GM19397 (cell line): ENCODE data around the gene BTBD8.

ENCODE experiments used
- ATAC-seq: cut with Tn5 transposase; IDR thresholded peaks from one replicate; pipeline ENCODE4 v1.9.1; 2021; ENCODE audit warnings: mild to moderate bottlenecking, moderate library complexity; ENCODE audit not compliant: unreplicated experiment

BTBD8 gene

DNA sequence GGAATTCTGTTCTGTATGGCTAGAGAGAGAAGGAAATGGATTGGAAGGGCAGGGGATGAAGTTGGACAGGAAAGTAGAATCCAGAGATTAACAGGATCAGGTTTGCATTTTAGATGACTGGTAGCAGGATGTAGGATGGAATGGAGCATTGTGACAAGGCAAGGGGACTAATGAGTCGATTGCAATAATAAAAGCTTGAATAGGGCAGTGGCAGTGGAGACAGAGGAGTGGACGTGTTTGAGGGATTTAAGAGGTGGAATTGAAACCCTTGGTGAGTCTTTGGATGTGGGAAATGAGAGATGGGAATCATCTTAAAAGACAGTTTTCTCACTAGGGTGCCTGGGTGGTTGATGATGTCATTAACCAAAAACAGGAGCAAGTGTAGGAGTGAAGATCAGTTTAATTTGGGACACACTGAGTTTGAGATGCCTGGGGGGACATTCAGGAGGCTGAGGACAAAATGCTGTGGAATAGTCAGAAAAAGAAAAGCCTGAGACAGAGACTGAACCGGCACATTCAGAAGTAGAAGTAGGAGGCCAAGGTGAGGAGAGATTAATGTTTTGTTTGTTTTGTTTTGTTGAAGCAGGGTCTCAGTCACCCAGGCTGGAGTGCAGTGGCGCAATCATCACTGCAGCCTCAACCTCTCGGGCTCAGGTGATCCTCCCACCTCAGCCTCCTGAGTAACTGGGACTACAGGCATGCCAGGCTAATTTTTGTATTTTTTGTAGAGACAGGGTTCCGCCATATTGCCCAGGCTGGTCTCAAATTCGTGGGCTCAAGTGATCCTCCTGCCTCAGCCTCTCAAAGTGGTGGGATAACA is 108.5 kb downstream of the BTBD8 start:
- no peak for ATAC-seq

DNA sequence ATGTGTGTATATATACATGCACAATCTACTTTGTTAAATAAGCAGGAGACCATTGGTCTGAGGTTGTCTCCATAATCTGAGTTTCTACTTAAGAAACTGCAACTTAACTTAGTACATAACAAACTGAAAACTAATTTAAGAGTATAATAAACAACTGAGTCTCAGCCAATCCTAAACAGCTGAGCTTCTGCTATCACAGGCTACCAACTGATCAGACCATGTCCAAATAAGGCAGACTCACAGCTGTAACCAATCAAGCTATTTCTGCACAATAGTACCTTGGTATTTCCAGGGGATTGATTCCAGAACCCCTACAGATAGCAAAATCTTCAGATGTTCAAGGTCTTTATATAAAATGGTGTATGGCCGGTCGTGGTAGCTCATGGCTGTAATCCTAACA is 111.6 kb downstream of the BTBD8 start:
- ATAC-seq: no peak

DNA sequence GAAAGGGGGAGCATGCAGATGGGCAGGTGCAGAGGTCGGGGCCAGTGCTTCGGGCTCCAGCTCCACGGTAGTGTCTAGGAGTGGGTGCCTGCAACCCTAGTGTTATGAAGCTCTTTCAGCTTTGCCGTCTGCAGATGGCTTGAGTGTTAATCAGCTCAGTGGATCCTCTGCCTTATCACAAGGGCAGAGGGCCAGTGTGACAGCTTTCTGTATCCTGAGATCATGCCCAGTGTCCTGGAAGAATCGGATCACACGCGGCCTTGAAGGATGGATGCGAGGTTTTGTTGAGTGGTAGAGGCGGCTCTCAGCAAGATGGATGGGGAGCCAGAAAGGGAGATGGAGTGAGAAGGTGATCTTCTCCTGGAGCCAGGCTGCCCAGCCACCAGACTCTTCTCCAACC is 112.1 kb downstream of the BTBD8 start:
- ATAC-seq: no peak

DNA sequence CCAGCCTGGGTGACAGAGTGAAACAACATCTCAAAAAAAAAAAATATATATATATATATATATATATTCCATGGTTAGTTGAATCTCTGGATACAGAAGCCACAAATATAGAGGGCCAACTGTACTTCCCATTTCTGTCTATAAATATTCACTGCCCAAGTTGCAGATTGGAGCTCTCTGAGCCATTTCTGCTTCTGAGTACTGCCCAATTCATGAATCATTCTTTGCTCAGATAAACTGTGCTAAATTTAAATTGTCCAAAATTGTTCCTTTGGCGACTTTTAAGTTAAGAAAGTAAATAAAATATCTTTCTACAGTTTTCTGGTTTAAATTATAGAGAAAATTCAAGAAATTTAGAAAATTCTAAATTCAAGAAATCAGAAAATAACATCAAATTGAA is 114.4 kb downstream of the BTBD8 start:
- no peak for ATAC-seq

DNA sequence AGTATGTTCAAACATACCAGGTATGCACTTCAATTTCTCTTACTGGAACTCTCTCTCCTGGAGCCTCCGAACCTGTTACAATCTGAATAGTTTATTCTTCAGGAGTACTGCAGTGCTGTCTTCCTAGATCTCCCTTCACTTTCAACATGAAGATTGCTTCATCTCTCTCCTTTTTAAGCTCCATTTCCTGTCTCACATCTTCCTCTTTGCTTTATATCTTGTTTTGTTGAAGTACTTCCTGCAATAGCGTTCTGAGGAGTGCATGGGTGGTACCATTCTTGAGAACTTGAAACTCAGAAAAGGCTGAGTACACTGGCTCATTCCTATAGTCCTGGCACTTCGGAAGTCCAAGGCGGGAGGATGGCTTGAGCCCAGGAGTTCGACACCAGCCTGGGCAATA is 121.8 kb downstream of the BTBD8 start:
- ATAC-seq: no peak

DNA sequence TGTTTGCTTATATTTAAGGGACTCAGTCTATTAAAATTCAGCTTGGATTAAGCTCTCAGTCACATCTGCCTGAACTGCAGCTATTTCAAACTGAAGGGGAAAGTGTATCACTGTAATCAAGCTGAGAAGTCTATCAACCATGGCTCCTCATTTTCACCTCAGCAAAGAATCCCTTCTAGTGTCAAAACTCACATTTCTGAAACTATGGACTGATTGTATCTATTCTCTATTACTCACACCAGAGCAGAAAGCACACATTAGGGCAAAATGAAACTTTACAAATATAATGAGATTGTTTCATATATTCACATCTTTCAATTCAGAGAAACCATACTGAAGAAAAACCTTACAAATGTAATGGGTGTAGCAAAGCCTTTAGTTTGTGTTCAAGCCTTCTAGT is 123.0 kb downstream of the BTBD8 start:
- no peak for ATAC-seq

DNA sequence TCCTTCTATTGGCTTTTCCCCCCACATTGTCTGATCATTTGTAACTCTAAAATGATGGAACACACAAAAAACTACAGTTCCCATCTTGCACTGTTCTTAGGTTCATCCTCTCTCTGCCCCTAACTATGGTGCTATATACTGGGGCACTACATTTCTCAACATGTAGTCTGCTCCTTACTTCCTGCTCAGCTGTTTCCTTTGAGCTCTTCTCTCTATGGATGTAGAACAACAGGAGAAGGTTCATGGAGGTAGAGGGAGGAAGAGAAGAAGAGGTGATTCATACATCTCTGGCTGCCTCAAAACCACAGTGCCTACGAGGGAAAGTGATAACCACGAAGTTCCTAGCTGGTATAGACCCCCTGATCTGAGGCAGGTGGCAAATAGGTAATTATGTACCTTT is 130.6 kb downstream of the BTBD8 start:
- ATAC-seq: no peak

DNA sequence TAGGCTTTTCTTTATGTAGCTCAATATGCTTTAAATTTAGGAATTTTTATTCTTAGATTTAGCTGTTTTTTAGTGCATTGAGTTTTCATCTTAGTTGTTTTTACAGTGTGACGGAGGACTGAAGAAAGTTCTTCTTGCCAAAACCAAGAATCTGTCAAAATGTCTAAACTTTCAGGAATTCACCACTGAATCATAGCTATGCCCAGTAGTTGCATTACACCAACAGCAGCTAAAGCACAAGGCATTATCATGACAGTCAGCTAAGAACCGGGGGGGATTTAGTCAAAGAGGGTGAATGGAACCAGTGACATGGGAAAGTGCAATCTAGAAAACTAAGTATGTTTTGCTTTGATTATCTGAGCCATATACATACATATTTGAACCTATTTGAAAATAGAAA is 131.0 kb downstream of the BTBD8 start:
- ATAC-seq: no peak

DNA sequence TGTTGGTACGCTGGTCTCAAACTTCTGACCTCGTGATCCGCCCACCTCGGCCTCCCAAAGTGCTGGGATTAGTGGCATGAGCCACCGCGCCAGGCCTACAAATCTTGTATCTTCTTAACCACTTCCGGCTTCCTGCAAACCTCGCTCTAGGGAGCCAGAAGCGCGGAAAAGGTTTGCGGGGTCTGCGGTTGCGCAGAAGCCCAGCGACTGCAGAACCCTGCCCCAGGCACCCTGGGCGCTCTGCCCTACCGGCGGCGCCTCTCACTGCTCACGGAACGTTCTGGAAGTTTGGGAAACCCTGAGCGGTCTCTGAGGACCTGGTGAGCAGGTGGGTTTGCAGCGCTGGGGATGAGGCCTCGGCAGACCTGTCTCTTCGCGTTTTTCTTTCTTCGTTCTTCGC is 137.6 kb downstream of the BTBD8 start, which contains the start of gene C1orf146:
Gene C1orf146, plus strand, starts transcription at position 195 of the 400 bp plus-strand sequence. CDS start 13,506 bp downstream, outside the sequence.
- no peak for ATAC-seq

DNA sequence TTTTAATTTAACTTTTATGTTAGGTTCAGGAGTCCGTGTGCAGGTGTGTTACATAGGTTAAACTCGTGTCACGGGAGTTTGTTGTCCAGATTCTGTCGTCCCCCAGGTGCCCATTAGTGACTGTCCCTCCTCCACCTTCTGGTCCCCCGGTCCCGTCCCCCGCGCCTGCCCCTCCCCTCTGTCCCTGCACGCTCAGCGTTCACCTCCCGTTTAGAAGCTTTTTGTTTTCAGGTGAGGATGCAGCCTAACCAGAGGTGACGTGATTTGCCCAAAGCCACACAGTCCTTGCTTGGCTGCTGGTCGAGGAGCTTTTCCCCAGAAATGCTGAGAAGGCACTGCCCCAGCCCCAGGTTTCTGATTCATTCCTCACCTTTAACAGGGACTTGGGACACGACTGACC is 138.4 kb downstream of the BTBD8 start:
- no peak for ATAC-seq

DNA sequence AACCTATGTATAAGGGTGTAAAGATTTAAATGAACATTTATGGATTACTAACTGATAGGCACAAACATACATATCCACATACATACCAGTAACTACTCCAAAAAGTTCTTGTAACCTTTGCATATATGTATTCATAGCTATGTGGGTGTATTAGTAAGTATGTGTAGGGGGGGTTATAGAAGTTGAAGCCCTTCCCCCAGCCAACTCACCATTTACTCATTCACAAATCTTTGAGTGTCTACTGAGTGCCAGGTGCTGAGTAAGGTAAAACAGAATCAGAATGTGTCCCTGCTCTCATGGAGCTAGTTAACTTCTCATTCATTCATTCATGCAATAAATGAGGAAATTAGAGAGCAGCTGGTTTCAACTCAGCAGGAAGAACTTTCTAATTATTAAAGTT is 138.9 kb downstream of the BTBD8 start:
- ATAC-seq: no peak

DNA sequence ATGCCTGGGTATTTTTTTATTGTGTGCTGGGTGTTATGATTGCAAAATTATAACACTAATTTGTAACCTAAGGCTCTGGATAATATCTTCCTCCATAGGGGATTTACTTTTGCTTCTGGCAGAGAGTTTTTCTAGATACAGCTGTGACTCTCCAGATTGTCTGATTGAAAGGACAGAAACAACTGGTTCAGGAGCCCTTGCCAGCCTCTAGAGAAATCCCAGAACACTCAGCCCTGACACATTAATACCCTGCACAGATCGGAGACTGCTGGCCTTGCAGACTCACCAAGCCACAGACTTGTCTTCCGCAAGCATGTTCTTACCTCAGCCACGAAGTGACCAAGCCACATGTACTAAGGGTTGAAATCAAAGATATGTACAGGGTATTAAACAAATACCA is 148.3 kb downstream of the BTBD8 start:
- ATAC-seq: no peak

DNA sequence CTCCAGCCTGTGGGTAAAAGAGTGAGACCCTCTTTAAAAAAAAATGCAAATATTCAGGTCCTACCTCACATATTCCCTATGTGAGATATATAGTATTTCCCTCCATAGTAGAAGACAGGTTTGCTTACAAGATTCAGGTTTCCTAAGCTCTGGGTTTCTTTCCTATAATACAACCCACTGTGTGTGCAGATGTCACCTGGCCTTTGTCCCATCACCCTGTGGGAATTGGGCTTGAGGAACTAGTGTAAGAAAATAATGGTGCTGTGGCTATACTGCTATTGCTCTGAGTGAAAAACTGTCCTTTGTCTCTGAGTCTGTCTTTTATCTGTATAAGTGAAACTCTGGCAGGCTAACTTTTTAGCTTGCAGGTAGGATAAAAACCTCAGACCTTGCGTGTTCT is 150.6 kb downstream of the BTBD8 start:
- no peak for ATAC-seq
